Fibroblast of skin of right quadriceps (primary cell): ENCODE measurements around the gene HS2ST1.
A peak's percentile ranks its signal among the peaks of the same experiment; 100 is the strongest.

ENCODE experiments used
- DNase-seq: peaks from one replicate; pipeline ENCODE4 v3.0.0-alpha.2; 2013

The HS2ST1 gene

DNA sequence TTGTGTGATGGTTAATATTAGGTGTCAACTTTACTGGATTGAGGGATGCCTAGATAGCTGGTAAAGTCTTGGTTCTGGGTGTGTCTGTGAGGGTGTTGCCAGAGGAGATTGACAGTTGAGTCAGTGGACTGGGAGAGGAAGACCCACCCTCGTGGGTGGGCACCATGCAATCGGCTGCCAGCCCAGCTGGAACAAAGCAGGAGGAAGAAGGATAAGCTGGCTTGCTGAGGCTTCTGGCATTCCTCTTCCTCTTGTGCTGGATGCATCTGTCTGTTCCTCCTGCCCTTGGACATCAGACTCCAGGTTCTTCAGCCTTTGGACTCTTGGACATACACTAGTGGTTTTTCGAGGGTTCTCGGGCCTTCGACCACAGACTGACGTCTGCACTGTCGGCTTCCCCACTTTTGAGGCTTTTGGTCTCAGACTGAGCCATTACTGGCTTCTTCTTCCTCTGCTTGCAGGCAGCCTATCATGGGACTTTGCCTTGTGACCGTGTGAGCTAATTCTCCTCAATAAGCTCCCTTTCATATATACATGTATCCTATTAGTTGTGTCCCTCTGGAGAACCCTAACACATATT, 230.0 kb downstream of the HS2ST1 start:
- no peak for DNase-seq

DNA sequence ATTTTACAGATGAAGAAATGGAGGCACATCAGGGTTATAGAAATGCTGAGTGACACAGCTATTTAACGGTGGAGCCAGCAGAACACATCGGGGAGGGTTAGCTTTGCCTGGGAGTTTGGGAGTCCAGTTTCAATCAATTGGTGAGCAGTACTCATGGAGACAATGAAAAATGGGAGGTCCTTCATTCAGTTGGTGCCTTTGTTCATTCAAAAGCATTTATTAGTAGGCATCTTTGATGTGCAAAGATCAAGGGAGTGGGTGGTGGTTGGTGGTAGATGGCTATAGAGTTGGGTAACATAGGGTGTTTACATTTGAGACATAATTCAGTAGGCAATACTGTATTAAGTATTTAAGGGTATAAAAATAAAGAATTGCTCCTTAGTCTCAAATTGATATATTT, 230.5 kb downstream of the HS2ST1 start:
- DNase-seq = no peak

DNA sequence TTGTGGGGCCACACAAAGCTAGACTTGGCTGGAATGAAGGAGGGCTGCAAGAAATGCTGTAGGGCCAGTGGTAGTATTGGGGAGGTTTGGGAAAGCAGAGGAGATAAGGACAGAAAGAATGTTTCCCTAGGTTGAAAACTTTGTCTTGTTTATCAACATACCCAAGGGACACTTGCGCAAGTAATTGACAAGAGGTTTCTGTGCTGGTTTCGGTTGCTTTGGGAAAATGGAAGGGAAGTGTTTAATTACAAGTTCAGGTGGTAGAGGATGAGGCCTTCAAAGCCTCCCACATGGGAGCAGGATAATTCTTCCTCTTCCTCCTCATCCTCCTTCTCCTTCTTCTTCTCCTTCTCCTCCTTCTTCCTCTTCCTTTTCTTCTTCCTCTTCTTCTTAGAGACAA, 232.1 kb downstream of the HS2ST1 start:
- DNase-seq = no peak

DNA sequence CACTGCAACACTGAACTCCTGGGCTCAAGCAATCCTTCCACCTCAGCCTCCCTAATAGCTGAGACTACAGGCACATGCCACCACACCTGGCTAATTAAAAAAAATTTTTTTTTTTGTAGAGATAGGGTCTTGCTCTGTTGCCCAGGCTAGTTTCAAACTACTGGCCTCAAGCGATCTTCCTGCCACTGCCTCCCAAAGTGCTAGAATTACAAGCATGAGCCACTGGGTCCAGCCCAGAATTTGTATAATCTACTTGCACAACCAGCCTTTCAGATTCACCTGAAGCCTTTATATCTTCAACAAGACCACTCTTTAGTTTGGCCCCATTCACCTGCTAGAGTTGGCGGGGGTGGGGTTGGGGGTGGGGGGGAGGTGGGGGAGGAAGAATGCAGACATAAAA, 232.6 kb downstream of the HS2ST1 start:
- DNase-seq = no peak

DNA sequence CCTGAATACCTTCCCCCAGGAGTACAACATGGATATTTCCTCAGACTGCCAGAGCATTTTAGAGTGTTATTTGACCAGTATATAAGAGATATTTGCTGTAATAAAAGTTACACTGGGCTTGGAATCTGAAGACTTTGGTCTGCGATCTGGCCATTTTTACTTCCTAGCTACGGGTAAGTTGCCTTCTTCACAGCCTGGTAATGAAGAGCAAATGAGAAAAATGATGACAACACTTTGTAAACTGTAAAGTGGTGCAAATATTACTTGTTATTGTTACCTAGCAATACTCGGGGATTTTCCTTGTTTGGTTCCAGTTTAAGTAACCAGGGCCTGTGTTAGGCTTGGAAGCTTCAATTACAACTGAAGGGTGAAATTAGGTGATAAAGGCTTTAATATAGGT, 233.4 kb downstream of the HS2ST1 start:
- no peak for DNase-seq

DNA sequence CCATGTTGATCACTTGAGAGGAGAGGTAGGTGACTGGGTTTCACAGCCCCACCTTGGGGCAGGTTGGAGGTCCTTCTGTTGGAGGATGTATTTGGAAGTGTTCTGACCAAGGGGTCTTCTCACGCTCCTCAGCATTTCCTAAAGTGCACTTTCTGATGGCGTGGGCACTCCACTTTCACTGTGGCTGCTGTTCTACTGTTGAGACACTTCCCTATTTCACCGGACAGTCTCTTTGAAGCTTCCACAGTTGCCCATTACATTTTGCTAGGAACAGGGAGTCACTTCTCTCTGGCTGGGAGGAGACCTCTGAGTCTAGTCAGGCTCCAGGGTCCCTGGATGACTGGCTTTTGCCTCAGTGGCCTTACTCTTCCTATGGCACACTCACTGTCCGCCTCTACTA, 234.2 kb downstream of the HS2ST1 start:
- no peak for DNase-seq

DNA sequence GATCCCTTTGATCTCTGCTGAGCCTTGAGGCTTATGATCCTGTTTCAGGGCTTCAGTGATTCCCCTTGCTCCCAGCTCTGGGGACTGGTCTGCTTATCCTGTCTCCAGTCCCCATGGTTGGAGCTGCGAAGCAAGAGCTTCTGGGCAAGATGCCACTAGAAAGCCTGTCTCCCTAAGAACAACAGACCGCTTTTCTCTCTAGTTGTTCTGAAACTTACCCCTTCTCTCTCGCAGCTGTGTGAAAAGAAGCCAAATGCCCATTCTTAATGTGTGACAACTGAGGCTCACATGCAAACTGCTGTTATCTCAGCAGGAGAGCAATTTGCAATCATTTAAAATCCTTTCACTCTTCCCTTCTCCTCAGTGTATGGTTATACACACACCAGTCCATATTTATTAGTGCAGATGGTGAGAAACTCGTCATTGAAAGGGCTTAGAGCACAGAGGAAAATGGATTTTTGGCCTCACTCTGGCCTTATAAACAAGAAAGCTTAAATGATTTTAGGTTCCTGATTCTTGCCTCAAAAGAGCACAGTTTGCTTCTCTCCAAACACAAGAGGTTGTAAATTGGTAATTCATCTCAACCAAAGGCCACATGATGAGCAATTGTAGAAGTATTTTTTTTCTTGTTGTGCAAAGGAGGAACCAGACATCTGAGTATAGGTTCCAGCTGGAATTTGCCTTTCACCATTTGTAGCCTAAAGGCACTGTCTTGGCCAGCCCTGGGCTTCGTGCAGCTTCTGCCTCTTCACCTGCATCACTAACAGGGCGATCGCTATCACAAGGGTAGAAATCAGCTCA, 235.0 kb downstream of the HS2ST1 start:
- DNase-seq = peak; percentile 79

DNA sequence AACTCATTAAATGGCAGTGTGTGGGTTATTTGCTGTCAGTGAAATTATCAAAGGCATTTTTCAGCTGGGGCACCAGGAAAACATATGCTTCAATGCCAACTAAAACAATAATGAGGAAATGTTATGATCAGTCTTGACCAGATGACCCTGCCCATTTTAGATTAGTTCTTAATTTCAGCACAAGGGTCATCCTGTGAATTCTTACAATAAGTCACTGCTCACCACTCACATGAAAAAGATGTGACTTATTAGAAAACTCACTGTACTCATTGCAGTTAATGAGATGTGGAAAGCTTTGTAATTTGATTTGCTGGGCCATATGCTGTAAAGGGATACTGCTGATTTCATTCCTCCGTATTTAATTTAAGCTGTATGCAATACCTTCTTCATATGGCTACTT, 235.7 kb downstream of the HS2ST1 start:
- no peak for DNase-seq

DNA sequence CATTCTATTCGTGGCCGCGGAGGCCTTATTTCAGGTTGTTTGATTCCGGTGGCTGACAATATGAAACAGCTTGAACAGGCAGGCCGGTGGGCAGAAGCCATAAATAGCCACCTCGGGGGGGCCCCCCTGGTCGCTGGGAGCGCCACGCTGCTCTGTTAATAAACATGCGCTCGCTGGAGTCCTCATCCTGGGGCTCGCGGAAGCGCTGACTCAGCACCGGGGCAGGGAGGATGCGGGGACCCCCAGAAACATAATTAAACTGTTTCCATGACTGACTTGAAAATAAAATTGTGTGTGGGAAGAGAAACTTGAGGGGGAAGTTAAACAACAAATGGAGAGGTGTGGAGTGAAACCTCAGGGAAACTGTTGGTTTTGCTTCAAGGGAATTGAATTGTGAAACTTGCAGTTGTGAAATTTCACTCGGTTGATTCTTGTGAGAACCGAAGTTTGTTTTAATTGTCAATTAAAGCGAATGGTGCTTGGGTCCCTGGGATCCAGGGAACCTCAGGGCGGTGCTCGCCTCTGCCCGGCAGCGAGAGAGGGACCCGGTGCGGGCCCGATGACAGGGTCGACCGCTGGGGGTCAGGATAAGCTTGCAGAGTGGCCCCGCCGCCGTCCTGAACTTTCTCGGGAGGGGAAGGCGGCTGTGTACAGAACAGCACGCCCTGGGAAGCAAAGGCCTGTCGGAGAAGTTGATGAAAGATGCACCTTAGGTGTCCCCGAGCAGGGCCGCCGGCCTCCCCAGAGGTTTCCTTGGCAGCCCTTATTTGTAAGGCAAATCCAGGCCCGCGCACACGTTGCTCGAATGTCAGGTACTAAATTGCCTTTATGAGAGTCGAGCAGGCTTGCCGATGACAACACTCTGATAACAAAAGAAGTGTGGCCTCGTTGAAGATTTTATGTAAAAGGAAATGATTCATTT, 237.3 kb downstream of the HS2ST1 start:
- peak; percentile 73 for DNase-seq

DNA sequence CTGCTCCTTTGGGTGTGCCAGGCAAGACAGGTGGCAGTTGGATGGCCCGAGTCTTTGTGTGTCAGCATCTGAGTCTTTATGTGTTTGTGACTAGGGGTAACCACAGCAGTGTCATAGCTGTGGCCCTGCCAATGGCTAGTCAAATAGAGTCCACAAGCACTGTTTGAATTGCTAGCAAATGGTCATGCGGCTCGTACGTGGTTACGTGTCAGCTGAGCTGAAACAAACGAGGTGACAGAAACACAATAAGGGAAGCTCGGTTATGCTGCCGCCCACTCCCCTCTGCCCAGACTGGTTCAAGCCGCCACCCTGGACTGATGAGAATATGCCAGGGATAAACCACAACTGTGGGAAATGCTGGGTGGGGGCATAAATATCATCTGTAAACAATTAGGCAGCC, 239.9 kb downstream of the HS2ST1 start:
- no peak for DNase-seq

DNA sequence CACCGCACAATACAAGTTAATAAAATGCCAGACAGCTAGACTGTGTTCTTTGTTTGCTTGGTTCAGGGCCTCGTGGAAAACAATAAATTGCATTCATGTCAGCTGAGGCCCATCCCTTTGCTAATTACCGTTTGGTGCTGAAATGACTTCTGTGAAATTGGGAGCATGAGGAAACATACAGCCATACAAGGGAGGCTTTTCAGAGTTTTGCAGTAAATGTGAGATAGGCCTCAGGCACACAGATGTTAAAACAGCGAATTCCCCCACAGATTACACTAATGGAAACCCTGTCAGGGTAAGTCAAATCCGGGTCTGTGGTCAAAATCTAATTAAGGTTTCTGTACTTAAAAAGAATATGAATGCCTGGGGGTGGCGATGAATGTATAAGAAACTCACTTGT, 240.7 kb downstream of the HS2ST1 start:
- no peak for DNase-seq

DNA sequence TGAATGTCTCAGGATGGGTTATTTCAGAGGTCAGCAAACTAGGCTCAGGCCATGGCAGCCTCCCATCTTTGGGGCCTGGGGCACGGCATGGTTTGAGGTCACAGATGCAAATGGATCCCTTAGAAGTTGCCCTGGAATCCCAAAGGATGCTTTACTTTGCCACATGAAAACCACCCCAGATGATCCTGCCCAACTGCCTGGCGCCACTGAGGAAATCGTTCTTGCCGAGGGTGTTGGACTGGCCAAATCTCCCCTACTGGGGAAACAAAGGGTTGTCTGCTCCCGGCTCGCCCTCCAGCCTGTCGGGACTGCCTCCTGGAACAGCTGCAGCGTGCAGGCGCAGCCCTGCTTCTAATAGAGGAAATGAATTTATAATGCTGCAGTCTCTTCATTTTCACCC, 241.2 kb downstream of the HS2ST1 start:
- no peak for DNase-seq

DNA sequence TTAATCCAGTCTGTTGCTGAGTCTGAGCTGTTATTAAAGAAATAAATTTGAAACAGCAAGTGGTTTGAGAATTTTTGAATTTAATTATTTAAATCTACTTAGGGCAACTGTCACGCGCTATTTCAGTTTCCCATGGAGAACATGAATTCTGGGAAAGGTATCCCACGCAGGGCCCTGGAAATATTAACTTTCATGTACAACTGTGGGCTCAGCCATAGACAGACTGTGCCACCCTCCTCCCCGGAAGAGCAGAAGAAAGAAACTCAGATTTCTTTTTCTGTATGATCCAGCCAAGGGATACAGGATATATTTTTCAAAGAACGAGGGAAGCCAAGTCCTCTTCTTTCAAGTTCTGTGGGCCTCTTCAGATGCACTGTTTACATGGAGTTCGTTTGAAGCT, 241.7 kb downstream of the HS2ST1 start:
- no peak for DNase-seq

DNA sequence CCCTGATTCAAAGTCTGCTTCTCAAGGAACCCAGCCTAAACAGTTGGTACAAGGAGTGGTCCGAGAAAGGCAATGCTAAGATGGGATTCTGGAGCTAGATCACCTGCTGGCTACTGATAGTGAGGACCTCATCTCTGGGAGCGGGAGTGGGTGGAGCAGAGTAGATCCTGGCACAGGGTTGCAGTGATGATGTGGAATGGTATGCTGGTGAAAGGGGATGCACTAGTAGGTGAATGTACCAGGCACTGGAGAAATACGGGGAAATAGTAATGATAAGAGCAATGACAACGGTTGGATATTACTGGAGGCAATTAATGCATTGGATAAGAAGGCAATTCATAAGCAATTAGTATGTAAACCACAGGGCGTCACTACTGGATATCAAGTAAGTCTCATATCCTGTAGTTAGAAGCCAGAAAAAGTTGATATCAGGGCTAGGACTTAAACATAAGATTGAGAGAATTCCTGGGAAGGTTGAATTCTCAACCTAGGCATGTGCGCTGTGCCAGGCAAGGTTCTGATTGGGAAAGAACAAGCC, 245.0 kb downstream of the HS2ST1 start:
- DNase-seq = no peak
